ENCODE data around the gene DNAH3. TPM values are rescaled to one million over a fixed set of nuclear protein-coding genes. Genes with fewer than 3 reads are reported as not detected.

Gene DNAH3
- total and polyA plus RNA-seq, 2 of the 8 experiments (the other 6 are each of a cell fraction or from before 2014, with no cell fraction given) = 0.57 to 0.71 TPM

- TF ChIP-seq CHD7 (IDR thresholded peaks at IDR 0.05; ENCODE audit: insufficient replicate concordance, low read length) (no peak), EZH2 (IDR thresholded peaks at IDR 0.05; ENCODE audit: low read depth, low read length, severe bottlenecking) (no peak), SIX5 (IDR thresholded peaks at IDR 0.05; ENCODE audit: low read depth, low read length) (no peak), PHF8 (conservative IDR thresholded peaks at IDR 0.05; ENCODE audit: low read depth, low read length) (no peak), NANOG (IDR thresholded peaks at IDR 0.05; ENCODE audit: insufficient read depth, low read depth, low read length, poor library complexity, severe bottlenecking) (no peak), TAF1 (IDR thresholded peaks at IDR 0.05; ENCODE audit: low read depth, low read length) (no peak)
These were observed 112.9 kb downstream of the DNAH3 start (continued) for GRCh38 chr16:21037736-21038135.

Data from H1 (cell line).